Measurements from ENCODE around the gene DMD.

DMD gene

GRCh38 chrX:33014086-33014485, 197.3 kb downstream of the DMD start:
- no peak for DNase-seq

GRCh38 chrX:33001107-33001506, 210.2 kb downstream of the DMD start:
- no peak for DNase-seq

GRCh38 chrX:32998776-32999175, 212.6 kb downstream of the DMD start:
- no peak for DNase-seq

- DNase-seq = no peak
Measured at GRCh38 chrX:32995427-32995826, 215.9 kb downstream of the DMD start.

- DNase-seq = no peak
Measured at GRCh38 chrX:32987142-32987541, 224.2 kb downstream of the DMD start.

- DNase-seq = no peak
Measured at GRCh38 chrX:32985544-32985943, 225.8 kb downstream of the DMD start.

- DNase-seq = no peak
Measured at GRCh38 chrX:32966821-32967355, 244.5 kb downstream of the DMD start.

- DNase-seq = no peak
Measured at GRCh38 chrX:32954125-32954524, 257.2 kb downstream of the DMD start.

- DNase-seq = no peak
Measured at GRCh38 chrX:32948130-32948529, 263.2 kb downstream of the DMD start.

- DNase-seq = no peak
Measured at GRCh38 chrX:32937043-32937442, 274.3 kb downstream of the DMD start.

- no peak for DNase-seq
Measured at GRCh38 chrX:32933548-32933947, 277.8 kb downstream of the DMD start.

- DNase-seq = no peak
Measured at GRCh38 chrX:32929040-32929439, 282.3 kb downstream of the DMD start.

- no peak for DNase-seq
Measured at GRCh38 chrX:32896088-32896487, 315.3 kb downstream of the DMD start.

GRCh38 chrX:32894679-32895078, 316.7 kb downstream of the DMD start:
- DNase-seq = no peak

GRCh38 chrX:32893751-32894150, 317.6 kb downstream of the DMD start:
- DNase-seq = no peak

GRCh38 chrX:32877592-32877991, 333.8 kb downstream of the DMD start:
- no peak for DNase-seq

GRCh38 chrX:32874839-32875238, 336.5 kb downstream of the DMD start:
- no peak for DNase-seq

GRCh38 chrX:32873786-32874185, 337.6 kb downstream of the DMD start:
- no peak for DNase-seq

GRCh38 chrX:32871636-32872035, 339.7 kb downstream of the DMD start:
- no peak for DNase-seq

- DNase-seq = no peak
Measured at GRCh38 chrX:32868524-32868895, 342.8 kb downstream of the DMD start.

- no peak for DNase-seq
Measured at GRCh38 chrX:32867781-32868523, 343.4 kb downstream of the DMD start.

- no peak for DNase-seq
Measured at GRCh38 chrX:32852203-32852602, 359.1 kb downstream of the DMD start.

- DNase-seq = no peak
Measured at GRCh38 chrX:32851556-32851955, 359.8 kb downstream of the DMD start.

- DNase-seq = no peak
Measured at GRCh38 chrX:32847921-32848320, 363.4 kb downstream of the DMD start.

GRCh38 chrX:32842053-32842452, 369.3 kb downstream of the DMD start:
- DNase-seq = no peak
